SK-N-MC (cell line): ENCODE data around the gene MAVS.

Experiments used
- EZH2 ChIP-seq: fragments of 200-600 bp; sonication (generic); IDR thresholded peaks from one replicate; pipeline ENCODE4 v1.6.1; 2017; ENCODE audit warnings: antibody characterized with exemption
- FOXP2 ChIP-seq: optimal IDR thresholded peaks from 2 replicates; pipeline ENCODE3; 2011; ENCODE audit warnings: mild to moderate bottlenecking, moderate library complexity; ENCODE audit not compliant: insufficient read depth; ENCODE audit errors: extremely low read length, control extremely low read depth
- POLR2AphosphoS5 ChIP-seq: IDR thresholded peaks from 2 replicates; pipeline ENCODE4 v1.6.1; 2012; ENCODE audit warnings: mild to moderate bottlenecking, low read depth, low read length, borderline replicate concordance

- no peak for TF ChIP-seq POLR2AphosphoS5
- TF ChIP-seq EZH2 = no peak
- TF ChIP-seq FOXP2 = no peak
Measured at GRCh38 chr20:3866464-3866863, 19.8 kb downstream of the MAVS start.
